GM18502 (cell line): ENCODE results near the gene TOR4A.
"Not testable (repeated sequence)": the region's sequence is repeated elsewhere in the genome, so short reads cannot be mapped to it uniquely, and the experiment has no call there.

ENCODE experiments used
- ATAC-seq: cut with Tn5 transposase; IDR thresholded peaks from one replicate; pipeline ENCODE4 v1.9.1; 2021; ENCODE audit warnings: mild to moderate bottlenecking; ENCODE audit not compliant: unreplicated experiment, poor library complexity

TOR4A gene

DNA sequence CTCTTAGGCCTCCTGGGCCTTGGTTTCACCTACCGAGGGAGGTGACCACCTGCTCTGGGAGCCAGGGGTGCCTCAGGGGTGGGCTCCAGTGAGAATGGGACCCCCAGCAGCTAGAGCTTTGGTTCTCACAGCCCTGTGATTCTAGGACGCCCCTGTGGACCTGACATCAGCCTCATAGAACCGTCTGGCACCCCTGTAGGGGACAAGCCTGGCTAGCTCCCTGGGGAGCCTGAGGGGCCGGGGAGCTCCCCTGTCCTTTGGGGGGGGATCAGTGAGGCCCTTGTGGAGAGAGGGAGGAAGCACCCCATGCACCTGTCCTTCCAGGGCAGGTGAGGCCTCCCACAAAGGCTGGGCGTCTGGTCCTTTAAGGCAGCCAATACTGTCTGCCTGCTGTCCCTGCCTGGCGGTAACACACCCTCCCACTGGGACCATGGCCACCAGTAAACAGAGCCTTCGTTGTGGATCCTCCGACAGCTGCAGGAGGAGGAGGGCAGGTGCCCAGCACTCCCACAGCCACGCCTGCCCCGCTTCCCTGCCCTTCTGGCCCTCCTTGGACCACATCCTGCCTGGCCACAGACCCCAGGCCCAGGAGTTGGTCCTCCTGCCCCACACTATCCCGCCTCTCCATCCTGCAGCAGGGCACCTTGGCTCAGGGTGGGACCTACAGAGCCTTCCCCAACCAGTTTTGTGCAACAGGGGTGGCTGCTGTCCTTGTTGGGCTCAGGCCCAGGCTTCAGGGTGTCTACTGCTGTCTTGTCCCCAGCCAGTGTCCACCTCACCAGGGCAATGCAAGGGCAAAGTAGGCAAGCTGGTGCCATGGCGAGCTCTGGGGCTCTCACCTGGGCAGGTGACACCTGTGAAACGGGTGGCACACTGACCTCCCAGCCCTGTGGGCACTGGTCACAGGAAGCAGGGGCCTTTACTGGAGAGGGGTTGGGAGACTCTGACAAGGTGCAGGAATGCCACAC lies 39.5 kb upstream of the TOR4A start:
- ATAC-seq = no peak

DNA sequence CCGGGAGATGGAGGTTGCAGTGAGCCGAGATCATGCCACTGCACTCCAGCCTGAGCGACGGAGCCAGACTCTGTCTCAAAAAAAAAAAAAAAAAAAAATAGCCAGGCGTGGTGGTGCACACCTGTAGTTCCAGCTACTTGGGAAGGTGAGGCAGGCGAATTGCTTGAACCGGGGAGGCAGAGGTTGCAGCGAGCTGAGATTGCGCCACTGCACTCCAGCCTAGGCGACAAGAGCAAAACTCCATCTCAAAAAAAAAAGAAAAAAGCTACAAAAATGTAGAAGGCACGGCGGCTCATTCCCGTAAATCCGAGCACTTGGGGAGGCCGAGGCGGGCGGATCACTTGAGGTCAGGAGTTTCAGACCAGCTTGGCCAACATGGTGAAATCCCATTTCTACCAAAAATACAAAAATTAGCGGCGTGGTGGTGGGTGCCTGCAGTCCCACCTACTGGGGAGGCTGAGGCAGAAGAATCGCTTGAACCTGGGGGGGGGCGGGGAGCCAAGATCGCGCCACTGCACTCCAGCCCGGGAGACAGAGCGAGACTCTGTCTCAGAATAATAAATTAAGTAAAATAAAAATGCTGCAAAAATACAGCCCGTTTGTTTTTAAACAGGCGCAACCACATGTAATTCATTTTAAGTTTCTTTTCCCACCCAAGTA lies 37.9 kb upstream of the TOR4A start:
- ATAC-seq = not testable (repeated sequence)

DNA sequence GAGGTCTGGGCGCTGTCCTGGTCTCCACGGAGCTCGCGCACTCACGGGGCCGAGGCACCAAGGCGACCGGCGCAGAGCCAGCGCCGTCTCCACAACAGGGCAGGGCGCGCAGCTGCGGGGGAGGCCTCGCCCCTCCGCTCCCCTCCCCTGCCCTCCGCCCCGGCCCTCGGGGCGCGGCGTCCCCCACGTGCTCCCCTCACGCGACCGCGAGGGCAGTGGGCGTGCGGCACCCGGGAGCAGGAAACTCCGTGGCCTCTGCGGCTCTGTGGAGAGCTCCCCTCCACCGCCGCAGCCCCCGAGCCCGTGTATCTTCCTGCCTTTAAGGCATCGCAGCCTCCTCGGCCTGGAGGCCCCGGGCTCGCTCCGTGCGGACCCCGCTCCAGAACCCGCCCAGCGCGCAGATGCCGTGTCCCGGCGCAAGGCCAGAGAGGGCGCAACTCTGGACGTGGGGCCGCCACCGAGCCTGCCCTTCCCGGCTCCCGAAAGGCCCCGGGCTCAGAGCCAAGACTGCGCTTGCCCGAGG lies 37.1 kb upstream of the TOR4A start:
- peak; percentile 26 for ATAC-seq

DNA sequence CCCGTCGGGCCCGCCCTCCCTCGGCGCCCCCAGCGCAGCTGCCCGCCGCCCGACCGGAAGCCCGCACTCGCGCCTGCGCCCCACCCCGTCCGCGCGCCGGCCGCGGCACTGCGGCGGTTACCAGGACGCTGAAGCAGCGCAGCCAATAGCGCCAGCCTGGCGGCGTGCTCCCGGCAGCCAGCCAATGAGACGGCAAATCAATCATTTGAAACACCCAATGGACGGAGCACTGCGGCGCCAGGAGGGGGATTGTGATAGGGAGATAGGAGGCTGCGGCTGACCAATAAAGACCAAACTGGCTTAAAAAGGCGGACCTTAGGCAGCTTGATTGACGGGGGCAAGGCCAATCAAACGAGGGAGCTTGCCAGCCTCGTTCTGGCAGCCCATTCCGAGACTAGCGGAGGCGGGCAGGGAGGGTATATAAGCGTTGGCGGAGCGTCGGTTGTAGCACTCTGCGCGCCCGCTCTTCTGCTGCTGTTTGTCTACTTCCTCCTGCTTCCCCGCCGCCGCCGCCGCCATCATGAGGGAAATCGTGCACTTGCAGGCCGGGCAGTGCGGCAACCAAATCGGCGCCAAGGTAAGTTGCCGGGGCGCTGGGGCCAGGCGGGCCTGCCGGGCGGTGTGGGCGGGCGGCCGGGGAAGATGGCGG lies 36.6 kb upstream of the TOR4A start, which contains the start of gene TUBB4B:
Gene TUBB4B (plus strand): TSS at position 447 of the 649 bp plus-strand sequence. CDS start 74 bp downstream, at position 521.
- ATAC-seq = peak; percentile 76

DNA sequence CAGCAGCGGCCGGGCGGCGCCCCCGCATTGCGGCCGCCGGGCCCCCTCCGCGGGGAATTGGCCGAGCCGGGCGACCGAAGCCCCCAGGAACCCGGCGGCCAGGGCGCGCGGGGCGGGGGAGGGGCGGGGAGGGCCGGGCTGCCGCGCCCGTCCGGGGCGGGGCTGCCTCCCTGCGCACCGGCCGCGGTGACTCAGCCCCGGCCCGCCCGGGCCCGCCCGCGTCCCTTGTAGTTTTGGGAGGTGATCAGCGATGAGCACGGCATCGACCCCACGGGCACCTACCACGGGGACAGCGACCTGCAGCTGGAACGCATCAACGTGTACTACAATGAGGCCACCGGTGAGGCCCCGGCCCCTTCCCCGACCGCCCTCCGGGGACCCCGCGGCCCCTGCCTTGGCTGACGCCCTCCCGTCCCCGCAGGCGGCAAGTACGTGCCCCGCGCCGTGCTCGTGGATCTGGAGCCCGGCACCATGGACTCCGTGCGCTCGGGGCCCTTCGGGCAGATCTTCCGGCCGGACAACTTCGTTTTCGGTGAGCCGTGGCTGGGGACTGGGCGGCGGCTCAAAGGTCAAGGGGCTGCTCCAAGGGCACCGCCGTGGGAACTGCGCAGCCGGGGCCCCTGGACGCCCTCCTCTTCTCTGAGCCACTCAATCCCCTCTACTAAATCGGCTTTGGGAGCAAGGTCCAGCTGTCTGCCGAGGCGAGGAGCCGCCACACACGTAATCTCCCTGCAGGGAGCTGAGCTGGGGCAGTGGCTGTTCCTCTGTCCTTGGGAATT lies 35.8 kb upstream of the TOR4A start:
- ATAC-seq = peak; percentile 3

DNA sequence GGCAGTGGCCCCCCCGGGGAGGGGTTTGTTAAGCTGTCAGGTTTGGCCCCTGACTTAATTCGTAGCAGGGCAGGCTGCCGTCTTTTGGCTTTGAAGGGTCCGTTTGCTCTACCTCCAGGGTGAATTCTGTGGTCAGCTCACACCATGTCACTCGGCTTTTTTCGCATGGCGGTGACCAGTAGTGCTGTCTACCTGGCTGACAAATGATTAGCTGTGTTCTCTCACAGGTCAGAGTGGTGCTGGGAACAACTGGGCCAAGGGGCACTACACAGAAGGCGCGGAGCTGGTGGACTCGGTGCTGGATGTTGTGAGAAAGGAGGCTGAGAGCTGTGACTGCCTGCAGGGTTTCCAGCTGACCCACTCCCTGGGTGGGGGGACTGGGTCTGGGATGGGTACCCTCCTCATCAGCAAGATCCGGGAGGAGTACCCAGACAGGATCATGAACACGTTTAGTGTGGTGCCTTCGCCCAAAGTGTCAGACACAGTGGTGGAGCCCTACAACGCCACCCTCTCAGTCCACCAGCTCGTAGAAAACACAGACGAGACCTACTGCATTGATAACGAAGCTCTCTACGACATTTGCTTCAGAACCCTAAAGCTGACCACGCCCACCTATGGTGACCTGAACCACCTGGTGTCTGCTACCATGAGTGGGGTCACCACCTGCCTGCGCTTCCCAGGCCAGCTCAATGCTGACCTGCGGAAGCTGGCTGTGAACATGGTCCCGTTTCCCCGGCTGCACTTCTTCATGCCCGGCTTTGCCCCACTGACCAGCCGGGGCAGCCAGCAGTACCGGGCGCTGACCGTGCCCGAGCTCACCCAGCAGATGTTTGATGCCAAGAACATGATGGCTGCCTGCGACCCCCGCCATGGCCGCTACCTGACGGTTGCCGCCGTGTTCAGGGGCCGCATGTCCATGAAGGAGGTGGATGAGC lies 35.0 kb upstream of the TOR4A start:
- ATAC-seq = no peak

DNA sequence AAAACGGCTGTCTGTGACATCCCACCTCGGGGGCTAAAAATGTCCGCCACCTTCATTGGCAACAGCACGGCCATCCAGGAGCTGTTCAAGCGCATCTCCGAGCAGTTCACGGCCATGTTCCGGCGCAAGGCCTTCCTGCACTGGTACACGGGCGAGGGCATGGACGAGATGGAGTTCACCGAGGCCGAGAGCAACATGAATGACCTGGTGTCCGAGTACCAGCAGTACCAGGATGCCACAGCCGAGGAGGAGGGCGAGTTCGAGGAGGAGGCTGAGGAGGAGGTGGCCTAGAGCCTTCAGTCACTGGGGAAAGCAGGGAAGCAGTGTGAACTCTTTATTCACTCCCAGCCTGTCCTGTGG lies 34.3 kb upstream of the TOR4A start:
- not testable (repeated sequence) for ATAC-seq

DNA sequence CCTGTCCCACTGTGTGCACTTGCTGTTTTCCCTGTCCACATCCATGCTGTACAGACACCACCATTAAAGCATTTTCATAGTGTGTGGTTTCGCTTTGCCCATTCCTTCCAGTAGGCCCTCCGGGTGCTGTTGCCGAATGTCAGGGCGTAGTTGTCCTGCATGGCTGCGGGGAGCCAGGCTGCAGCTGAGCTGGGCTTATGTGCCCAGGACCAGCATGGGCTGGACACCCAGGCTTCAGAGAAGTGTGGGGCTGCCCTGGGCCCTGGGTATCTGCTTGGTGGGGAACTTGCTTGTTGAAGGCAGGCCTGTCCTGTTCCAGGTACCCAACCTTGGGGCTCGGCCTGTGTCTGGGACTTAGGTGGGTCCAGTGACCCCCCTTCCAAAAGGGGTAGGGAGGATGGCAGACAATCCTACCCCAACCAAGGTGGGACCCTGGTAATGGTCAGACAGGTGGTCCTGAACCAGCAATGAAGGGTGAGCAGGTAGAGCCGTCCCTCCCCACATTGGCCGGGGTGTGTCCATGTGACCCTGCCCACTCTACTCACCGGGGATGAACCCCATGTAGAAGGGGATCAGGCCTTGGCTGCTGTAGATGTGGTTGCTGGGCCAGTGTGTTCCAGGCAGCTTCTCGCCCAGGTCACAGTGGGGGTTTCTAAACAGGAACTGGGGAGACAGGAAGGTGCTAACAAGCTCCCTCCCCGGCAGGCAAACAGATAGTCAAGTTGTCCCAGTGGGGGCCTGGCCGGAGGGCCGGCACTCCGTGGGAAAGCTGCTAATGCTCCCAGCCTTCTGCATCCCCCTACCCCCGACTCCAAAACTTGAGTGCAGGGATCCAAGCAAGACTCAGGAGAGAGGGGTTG lies 33.7 kb upstream of the TOR4A start:
- no peak for ATAC-seq

DNA sequence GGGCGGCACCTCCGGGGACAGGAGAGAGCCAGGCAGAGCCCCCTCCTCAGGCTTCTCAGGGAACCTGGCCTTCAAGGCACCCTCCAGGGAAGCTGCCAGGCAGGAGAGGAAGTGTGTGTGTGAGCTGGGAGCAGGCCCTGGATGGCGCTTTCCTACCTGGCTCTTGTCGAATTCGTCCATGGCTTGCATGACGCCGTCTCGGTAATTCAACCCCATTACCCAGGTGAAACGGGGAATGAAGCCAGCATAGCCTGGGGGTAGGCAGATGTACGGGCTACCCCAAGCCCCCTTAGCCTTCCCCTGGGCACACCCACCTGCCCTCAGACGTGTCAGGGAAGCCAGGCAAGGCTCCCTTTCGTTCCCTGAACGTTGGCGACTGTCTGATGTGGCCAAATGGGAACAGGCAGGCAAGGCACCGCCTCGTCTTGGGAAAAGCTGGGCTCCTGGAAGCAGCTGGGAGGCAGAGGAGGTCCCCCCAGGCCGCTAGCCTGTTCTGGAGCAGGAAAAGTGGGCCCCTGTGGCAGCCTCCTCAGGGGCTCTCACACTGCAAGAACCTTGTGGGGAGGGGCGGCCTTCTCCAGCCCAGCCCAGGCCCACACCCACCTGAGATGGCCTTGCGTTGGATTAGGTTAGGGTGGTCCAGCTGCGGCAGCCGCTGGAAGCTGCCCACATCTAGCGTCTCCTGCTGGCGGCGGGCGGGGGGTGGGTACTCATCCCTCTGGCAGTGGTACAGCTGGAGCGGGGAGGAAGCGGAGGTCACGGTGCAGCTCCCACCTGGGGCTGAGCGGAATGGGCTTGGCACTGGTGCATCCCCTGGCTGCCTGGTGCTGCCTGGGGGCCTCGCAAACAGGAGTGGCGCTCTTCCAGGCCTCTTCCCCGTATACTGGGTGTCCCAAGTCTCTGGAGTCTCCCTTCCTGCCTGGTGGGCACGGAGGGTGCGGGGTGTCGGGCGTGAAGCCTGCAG lies 32.8 kb upstream of the TOR4A start:
- no peak for ATAC-seq

DNA sequence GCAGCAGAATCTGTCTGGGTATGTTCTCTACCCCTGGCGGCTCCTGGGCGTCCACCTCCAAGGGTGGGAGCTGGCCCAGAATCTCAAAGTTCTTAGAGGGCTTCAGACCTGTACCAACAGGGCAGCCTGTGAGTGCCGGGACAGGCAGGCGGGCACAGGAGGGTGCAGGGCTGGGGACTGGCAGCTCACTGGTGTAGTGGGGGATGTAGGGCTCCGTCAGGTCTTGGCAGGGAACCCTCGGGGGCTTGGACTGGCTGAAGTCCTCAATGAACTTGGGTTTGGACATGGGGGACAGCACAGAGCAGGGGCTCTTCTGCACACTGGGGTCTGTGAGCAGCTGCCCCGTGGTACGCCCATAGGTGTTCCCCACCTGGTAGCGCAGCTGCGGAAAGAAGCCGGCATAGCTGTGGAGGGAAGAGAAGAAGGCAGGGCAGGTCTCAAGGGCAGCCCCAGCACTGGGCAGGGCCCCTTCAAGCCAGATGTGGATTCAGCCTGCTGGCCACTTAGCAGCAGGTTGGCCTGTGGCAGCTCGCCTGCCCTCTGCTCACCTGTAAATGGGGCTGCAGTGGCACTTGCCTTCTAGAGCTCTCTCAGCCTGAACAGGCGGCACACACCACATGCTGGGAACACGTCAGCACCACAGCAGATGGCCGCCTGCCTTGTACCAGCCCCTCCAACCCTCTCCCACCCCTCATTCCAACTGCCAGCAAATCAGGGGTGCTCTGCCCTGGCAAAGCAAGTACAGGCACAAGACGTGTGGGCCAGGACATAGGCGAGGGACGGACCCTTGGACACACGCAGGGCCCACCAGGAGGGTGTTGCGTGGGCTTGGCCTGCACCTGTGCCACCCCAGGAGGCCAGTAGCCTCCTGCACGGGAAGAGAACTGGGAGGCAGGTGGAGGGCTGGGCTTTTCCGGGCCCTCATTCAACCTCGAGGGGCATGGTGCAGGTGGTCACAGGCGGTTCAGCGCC lies 31.8 kb upstream of the TOR4A start:
- no peak for ATAC-seq

DNA sequence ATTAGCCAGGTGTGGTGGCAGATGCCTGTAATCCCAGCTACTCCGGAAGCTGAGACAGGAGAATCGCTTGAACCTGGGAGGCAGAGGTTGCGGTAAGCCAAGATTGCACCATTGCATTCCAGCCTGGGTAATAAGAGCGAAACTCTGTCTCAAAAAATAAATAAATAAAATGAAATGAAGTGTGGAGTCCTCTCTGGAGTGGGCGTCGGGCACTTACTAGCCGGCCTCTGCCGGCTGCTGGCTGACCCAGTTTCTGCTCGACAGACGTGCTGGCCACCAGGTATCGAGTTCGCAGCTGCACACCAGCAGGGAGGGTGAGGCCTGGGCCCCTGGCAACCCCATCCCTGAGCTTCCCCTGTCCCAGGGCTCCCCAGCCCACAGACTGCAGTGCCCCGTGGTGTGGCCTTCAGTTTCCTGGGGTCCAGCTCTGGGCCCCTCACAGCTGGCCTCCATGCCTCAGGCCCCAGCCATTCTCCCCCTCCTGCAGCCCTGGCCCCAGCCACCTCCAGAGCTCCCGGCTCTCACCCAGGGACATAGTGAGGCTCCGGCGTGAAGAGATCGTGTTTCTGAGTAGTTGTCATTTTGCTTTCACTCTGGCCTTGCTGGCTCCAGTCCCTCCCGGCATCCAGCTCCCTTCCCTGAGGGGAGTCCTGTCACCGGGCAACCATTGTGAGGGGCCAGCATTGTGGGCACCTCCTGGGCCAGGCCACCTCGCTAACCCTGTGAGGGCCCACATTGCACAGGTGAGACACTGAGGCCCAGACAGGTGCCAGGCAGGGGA lies 30.2 kb upstream of the TOR4A start:
- no peak for ATAC-seq

DNA sequence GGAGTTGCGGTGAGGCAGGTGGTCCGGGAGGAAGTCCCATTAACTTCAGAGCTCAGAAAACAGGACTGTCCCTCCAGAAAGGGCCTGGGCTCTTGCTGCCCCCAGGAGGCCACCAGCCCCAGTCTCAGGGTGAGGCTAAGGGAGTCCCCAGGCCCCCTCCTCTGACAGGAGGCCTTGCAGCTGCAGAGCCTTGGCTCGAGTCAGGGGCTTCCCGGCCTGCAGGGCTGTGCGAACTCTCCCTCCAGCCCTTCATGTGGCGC lies 29.7 kb upstream of the TOR4A start:
- ATAC-seq = no peak

DNA sequence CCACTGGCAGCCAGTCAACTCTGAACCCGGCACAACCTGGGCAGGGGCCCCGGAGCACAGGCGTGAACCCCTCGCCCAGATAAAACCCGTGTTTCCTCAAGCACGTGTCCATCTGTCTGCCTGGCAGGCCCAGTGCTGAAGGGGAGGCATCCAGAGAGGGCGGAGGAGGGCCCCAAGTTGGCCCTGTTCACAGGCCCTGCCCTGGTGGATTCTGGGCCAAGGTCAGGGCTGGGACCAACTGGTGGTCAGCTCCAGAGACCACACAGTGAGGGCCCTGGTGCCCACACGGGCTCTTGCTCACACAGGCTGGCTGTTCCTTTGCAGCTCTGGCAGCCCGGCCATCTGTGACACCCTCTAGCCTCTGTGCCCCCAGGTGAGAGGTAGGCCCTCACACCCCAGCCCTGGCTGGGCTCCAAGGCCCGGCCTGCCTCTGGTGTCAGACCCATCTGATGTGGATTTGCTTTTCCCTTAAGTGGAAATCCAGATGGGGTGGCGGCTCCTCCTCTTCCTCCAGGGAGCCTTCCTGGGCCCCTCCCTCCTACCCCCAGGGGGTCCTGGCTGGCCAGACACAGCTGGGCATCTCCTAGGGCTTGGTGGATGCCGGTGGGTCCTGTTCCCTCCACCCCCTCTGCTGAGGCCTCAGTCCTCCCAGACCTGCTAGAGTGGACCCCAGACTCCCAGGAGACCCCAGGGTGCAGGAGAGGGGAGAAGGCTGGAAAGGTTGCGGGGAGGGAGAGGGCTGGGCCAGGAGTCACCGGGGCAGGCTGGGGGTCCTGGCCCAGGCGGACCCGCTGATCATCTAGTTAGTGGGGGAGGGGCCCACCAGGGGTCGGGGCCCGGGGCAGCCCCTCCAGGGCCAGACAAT lies 27.0 kb upstream of the TOR4A start:
- no peak for ATAC-seq

DNA sequence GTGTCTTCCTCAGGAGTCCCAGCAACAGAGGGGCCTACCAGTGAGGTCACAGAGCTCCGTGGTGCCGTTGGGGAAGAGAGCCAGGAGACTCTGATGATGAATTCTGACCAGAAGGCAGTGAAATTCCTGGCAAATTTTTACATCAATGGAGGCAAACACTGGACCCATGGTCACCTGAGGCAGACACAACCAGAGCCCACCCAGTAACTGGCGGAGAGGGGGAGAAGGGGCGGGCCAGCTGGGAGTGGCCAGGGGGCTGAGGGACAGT lies 26.4 kb upstream of the TOR4A start, which contains the start of gene STPG3:
Gene STPG3 (plus strand): TSS at position 93 of the 268 bp plus-strand sequence. CDS start 1 bp downstream, at position 94.
- ATAC-seq = no peak
